Measurements from ENCODE around the gene GADD45GIP1.
"Not testable (repeated sequence)": the region's sequence is repeated elsewhere in the genome, so short reads cannot be mapped to it uniquely, and the experiment has no call there.

GADD45GIP1 gene

GRCh38 chr19:12982648-12983047 is 25.6 kb upstream of the GADD45GIP1 start:
- TF ChIP-seq CTCF (conservative IDR thresholded peaks at IDR 0.05; ENCODE audit: low read depth, low read length) = no peak
- no peak overlapping the region for H3K4me3 ChIP-seq (ENCODE audit: low read length)
- no peak for DNase-seq (ENCODE audit: low read depth)

GRCh38 chr19:12979974-12980373 is 23.0 kb upstream of the GADD45GIP1 start:
- no peak for DNase-seq (ENCODE audit: low read depth)
- no peak overlapping the region for H3K4me3 ChIP-seq (ENCODE audit: low read length)
- TF ChIP-seq CTCF (conservative IDR thresholded peaks at IDR 0.05; ENCODE audit: low read depth, low read length) = no peak

GRCh38 chr19:12976109-12976508 is 19.1 kb upstream of the GADD45GIP1 start:
- not testable (repeated sequence) for DNase-seq (ENCODE audit: low read depth); H3K4me3 ChIP-seq (ENCODE audit: low read length)

- DNase-seq (ENCODE audit: low read depth) = no peak
- TF ChIP-seq CTCF (conservative IDR thresholded peaks at IDR 0.05; ENCODE audit: low read depth, low read length) = no peak
- no peak overlapping the region for H3K4me3 ChIP-seq (ENCODE audit: low read length)
These were observed 18.3 kb upstream of the GADD45GIP1 start for GRCh38 chr19:12975221-12975741.

- H3K4me3 ChIP-seq (ENCODE audit: low read length) = no peak overlapping the region
- DNase-seq (ENCODE audit: low read depth) = no peak
- no peak for TF ChIP-seq CTCF (conservative IDR thresholded peaks at IDR 0.05; ENCODE audit: low read depth, low read length)
These were observed 17.5 kb upstream of the GADD45GIP1 start for GRCh38 chr19:12974301-12975220.

- no peak for DNase-seq (ENCODE audit: low read depth)
- no peak for TF ChIP-seq CTCF (conservative IDR thresholded peaks at IDR 0.05; ENCODE audit: low read depth, low read length)
- no peak overlapping the region for H3K4me3 ChIP-seq (ENCODE audit: low read length)
These were observed 16.2 kb upstream of the GADD45GIP1 start for GRCh38 chr19:12973236-12973635.

GRCh38 chr19:12970070-12970820 is 13.2 kb upstream of the GADD45GIP1 start:
- no peak for DNase-seq (ENCODE audit: low read depth)
- no peak for TF ChIP-seq CTCF (conservative IDR thresholded peaks at IDR 0.05; ENCODE audit: low read depth, low read length)
- no peak overlapping the region for H3K4me3 ChIP-seq (ENCODE audit: low read length)
